Neural cell (in vitro differentiated cells): ENCODE data around the gene TRPM5. TPM values are rescaled to one million over a fixed set of nuclear protein-coding genes. Genes with fewer than 3 reads are reported as not detected.

Experiments
- H2AFZ ChIP-seq: fragments of 200-600, 300-800 bp; sonication (generic), shearing (Covaris generic); 2 replicates; pipeline ENCODE4 v1.6.0; 2014; ENCODE audit warnings: low read depth, mild to moderate bottlenecking, antibody characterized with exemption, low read length, moderate library complexity
- H3F3A ChIP-seq: fragments of 200-600 bp; shearing (Covaris generic); 2 replicates; pipeline ENCODE4 v1.6.1; 2016; ENCODE audit warnings: mild to moderate bottlenecking, moderate library complexity, mixed read lengths, antibody characterized with exemption, low read length; ENCODE audit not compliant: insufficient read depth, poor library complexity, severe bottlenecking
- H3K27ac ChIP-seq: fragments of 200-600, 300-800 bp; sonication (generic), shearing (Covaris generic); 2 replicates; pipeline ENCODE4 v1.5.1; 2014; ENCODE audit warnings: mild to moderate bottlenecking, low read length, moderate library complexity
- H3K27me3 ChIP-seq: fragments of 300-800, 200-600 bp; sonication (generic), shearing (Covaris generic); 2 replicates; pipeline ENCODE4 v1.6.0; 2014; ENCODE audit warnings: mild to moderate bottlenecking, low read depth, low read length, moderate library complexity; ENCODE audit not compliant: insufficient read depth
- H3K36me3 ChIP-seq: fragments of 300-800, 200-600 bp; sonication (generic), shearing (Covaris generic); 2 replicates; pipeline ENCODE4 v1.5.1; 2014; ENCODE audit warnings: mild to moderate bottlenecking, antibody characterized with exemption, low read length, moderate library complexity; ENCODE audit not compliant: insufficient read depth
- H3K4me2 ChIP-seq: fragments of 300-800, 200-600 bp; sonication (generic), shearing (Covaris generic); 2 replicates; pipeline ENCODE4 v1.6.0; 2014; ENCODE audit warnings: mild to moderate bottlenecking, low read length
- H3K4me3 ChIP-seq: fragments of 300-800, 200-600 bp; sonication (generic), shearing (Covaris generic); 2 replicates; pipeline ENCODE4 v1.5.1; 2014; ENCODE audit warnings: mild to moderate bottlenecking, low read length, moderate library complexity
- H3K79me2 ChIP-seq: fragments of 200-600 bp; shearing (Covaris generic); replicated peaks from 2 replicates; pipeline ENCODE4 v1.6.0; 2014; ENCODE audit warnings: mild to moderate bottlenecking, low read length, moderate library complexity; ENCODE audit not compliant: insufficient read depth
- H3K9ac ChIP-seq: fragments of 300-800, 200-600 bp; sonication (generic), shearing (Covaris generic); 2 replicates; pipeline ENCODE4 v1.6.1; 2016; ENCODE audit warnings: mild to moderate bottlenecking, low read length, mixed read lengths
- H3K9me2 ChIP-seq: fragments of 200-600 bp; shearing (Covaris generic); 2 replicates; pipeline ENCODE4 v1.6.1; 2016; ENCODE audit warnings: mild to moderate bottlenecking, low read length, mixed read lengths; ENCODE audit not compliant: insufficient read depth
- H3K9me3 ChIP-seq: fragments of 200-600, 300-800 bp; sonication (generic), shearing (Covaris generic); 2 replicates; pipeline ENCODE4 v1.6.1; 2016; ENCODE audit warnings: mild to moderate bottlenecking, mixed run types, low read length, moderate library complexity, mixed read lengths
- H4K20me1 ChIP-seq: fragments of 200-600 bp; shearing (Covaris generic); 2 replicates; pipeline ENCODE4 v1.6.1; 2016; ENCODE audit warnings: mild to moderate bottlenecking, mixed run types; ENCODE audit not compliant: insufficient read depth
- CTCF ChIP-seq: fragments of 450-650 bp; IDR thresholded peaks from 2 replicates; pipeline ENCODE4 v1.5.1; 2014; ENCODE audit warnings: antibody characterized with exemption, mild to moderate bottlenecking, moderate library complexity; ENCODE audit not compliant: poor library complexity, severe bottlenecking
- EP300 ChIP-seq: fragments of 450-650 bp; conservative IDR thresholded peaks from 2 replicates; pipeline ENCODE4 v1.6.1; 2014; ENCODE audit warnings: antibody characterized with exemption, mild to moderate bottlenecking, moderate library complexity; ENCODE audit not compliant: poor library complexity, severe bottlenecking
- EZH2 ChIP-seq: fragments of 200-600, 300-800 bp; shearing (Covaris generic), sonication (generic); IDR thresholded peaks from 2 replicates; pipeline ENCODE4 v1.6.1; 2014; ENCODE audit warnings: antibody characterized with exemption, low read length, borderline replicate concordance, mild to moderate bottlenecking; ENCODE audit not compliant: insufficient read depth, poor library complexity, severe bottlenecking
- MXI1 ChIP-seq: fragments of 450-650 bp; conservative IDR thresholded peaks from 2 replicates; pipeline ENCODE4 v1.6.1; 2014; ENCODE audit warnings: antibody characterized with exemption, mild to moderate bottlenecking; ENCODE audit not compliant: poor library complexity, severe bottlenecking
- POLR2AphosphoS5 ChIP-seq: IDR thresholded peaks from 2 replicates; pipeline ENCODE4 v1.6.1; 2012
- RAD21 ChIP-seq: fragments of 450-650 bp; conservative IDR thresholded peaks from 2 replicates; pipeline ENCODE4 v1.6.1; 2014; ENCODE audit warnings: antibody characterized with exemption, mild to moderate bottlenecking, moderate library complexity
- REST ChIP-seq: IDR thresholded peaks from 2 replicates; pipeline ENCODE4 v1.6.1; 2012; ENCODE audit warnings: borderline replicate concordance
- SMC3 ChIP-seq: fragments of 450-650 bp; conservative IDR thresholded peaks from 2 replicates; pipeline ENCODE4 v1.6.1; 2014; ENCODE audit warnings: antibody characterized with exemption, mild to moderate bottlenecking, moderate library complexity; ENCODE audit not compliant: poor library complexity
- TAF1 ChIP-seq: IDR thresholded peaks from 2 replicates; pipeline ENCODE4 v1.6.1; 2012; ENCODE audit warnings: low read depth
- polyA plus RNA-seq: library from polyadenylated mRNA; depleted of rRNA; stranded (reverse); fragments of >200 nt; gene quantifications from 2 replicates; pipeline ENCODE4 v1.2.3, GENCODE V29; 2014

The TRPM5 gene
- polyA plus RNA-seq, 1 donor from 2014 or later, result not detected

- H3K9me2 ChIP-seq, result no peaks in the 10 kb centered on the region
- no peaks in the 10 kb centered on the region for H4K20me1 ChIP-seq
- H3K27me3 ChIP-seq, result no peaks in the 10 kb centered on the region
These were observed 21.1 kb upstream of the TRPM5 start for GRCh38 chr11:2465202-2466068.

More at GRCh38 chr11:2465202-2466068, 21.1 kb upstream of the TRPM5 start:
- no peak overlapping the region for H3K9ac ChIP-seq
- no peak overlapping the region for H3K27ac ChIP-seq
- no peaks in the 10 kb centered on the region for H3K79me2 ChIP-seq
- H3K4me3 ChIP-seq, result no peak overlapping the region
- H3K9me3 ChIP-seq, result no peaks in the 10 kb centered on the region
- no peaks in the 10 kb centered on the region for H3K36me3 ChIP-seq
- TF ChIP-seq SMC3 (no peak), EZH2 (no peak), REST (no peak), RAD21 (no peak), POLR2AphosphoS5 (no peak), TAF1 (no peak), CTCF (no peak), EP300 (no peak), MXI1 (no peak)
- H3F3A ChIP-seq, result no peaks in the 10 kb centered on the region
- no peak overlapping the region for H2AFZ ChIP-seq
- H3K4me2 ChIP-seq, result no peak overlapping the region
